Smooth muscle cell (in vitro differentiated cells): ENCODE measurements around the gene SLC12A5. TPM values are rescaled to one million over a fixed set of nuclear protein-coding genes. Genes with fewer than 3 reads are reported as not detected.
A peak's percentile ranks its signal among the peaks of the same experiment; 100 is the strongest.
"Not testable (repeated sequence)": the region's sequence is repeated elsewhere in the genome, so short reads cannot be mapped to it uniquely, and the experiment has no call there.

Source experiments
- DNase-seq: peaks from one replicate; lab custom pipeline; 2025; ENCODE audit not compliant: unreplicated experiment; lab: John Stamatoyannopoulos, UW
- H2AFZ ChIP-seq: fragments of 200-600 bp; sonication (generic); 2 replicates; pipeline ENCODE4 v1.6.0; 2016; ENCODE audit warnings: antibody characterized with exemption, low read depth, mild to moderate bottlenecking
- H3F3A ChIP-seq: fragments of 200-600 bp; sonication (generic); 2 replicates; pipeline ENCODE4 v1.6.0; 2017; ENCODE audit warnings: antibody characterized with exemption, low read depth
- H3K27ac ChIP-seq: fragments of 200-600 bp; sonication (generic); 2 replicates; pipeline ENCODE4 v1.5.1; 2016; ENCODE audit warnings: low read depth, mild to moderate bottlenecking
- H3K27me3 ChIP-seq: fragments of 200-600 bp; sonication (generic); 2 replicates; pipeline ENCODE4 v1.6.1; 2016; ENCODE audit warnings: low read depth, mild to moderate bottlenecking
- H3K36me3 ChIP-seq: fragments of 200-600 bp; sonication (generic); 2 replicates; pipeline ENCODE4 v1.5.1; 2016; ENCODE audit warnings: low read depth
- H3K4me1 ChIP-seq: fragments of 200-600 bp; sonication (generic); 2 replicates; pipeline ENCODE4 v1.5.1; 2016; ENCODE audit warnings: low read depth
- H3K4me2 ChIP-seq: fragments of 200-600 bp; sonication (generic); 2 replicates; pipeline ENCODE4 v1.6.0; 2016; ENCODE audit warnings: mild to moderate bottlenecking
- H3K4me3 ChIP-seq: fragments of 200-600 bp; sonication (generic); 2 replicates; pipeline ENCODE4 v1.5.1; 2016; ENCODE audit warnings: mild to moderate bottlenecking
- H3K79me2 ChIP-seq: fragments of 200-600 bp; sonication (generic); 2 replicates; pipeline ENCODE4 v1.6.0; 2016; ENCODE audit warnings: low read depth, mild to moderate bottlenecking
- H3K9ac ChIP-seq: fragments of 200-600 bp; sonication (generic); 2 replicates; pipeline ENCODE4 v1.6.0; 2016; ENCODE audit warnings: low read depth
- H3K9me3 ChIP-seq: fragments of 200-600 bp; sonication (generic); replicated peaks from 2 replicates; pipeline ENCODE4 v1.5.1; 2016; ENCODE audit warnings: low read depth
- H4K20me1 ChIP-seq: fragments of 200-600 bp; sonication (generic); 2 replicates; pipeline ENCODE4 v1.6.0; 2016; ENCODE audit warnings: low read depth
- WGBS: methylation state at CpG from one replicate; pipeline ENCODE4 v1.1.7; 2016; ENCODE audit warnings: low lambda C conversion rate; 5-methylcytosine and 5-hydroxymethylcytosine counted together
- polyA plus RNA-seq: library from polyadenylated mRNA; unstranded; fragments of >200 nt; fragmentation: Nextera tagmentation; extraction: Ambion mirVana; gene quantifications from 2 replicates; pipeline ENCODE4 v1.2.1, GENCODE V29; 2016
- total RNA-seq: library from RNA; depleted of rRNA; stranded (reverse); fragments of >200 nt; gene quantifications from 2 replicates; pipeline ENCODE4 v1.2.3, GENCODE V29; 2014
- TF ChIP-seq, protein P1 (sequence below): fragments of 200-600 bp; sonication (generic); IDR thresholded peaks from 2 replicates; pipeline ENCODE4 v1.5.1; 2017; ENCODE audit warnings: borderline replicate concordance, mild to moderate bottlenecking, antibody characterized with exemption; ENCODE audit not compliant: insufficient read depth, poor library complexity, severe bottlenecking

The SLC12A5 gene
- total and polyA plus RNA-seq, 2 experiments from 2014 or later = 0.40 to 1.3 TPM

DNA sequence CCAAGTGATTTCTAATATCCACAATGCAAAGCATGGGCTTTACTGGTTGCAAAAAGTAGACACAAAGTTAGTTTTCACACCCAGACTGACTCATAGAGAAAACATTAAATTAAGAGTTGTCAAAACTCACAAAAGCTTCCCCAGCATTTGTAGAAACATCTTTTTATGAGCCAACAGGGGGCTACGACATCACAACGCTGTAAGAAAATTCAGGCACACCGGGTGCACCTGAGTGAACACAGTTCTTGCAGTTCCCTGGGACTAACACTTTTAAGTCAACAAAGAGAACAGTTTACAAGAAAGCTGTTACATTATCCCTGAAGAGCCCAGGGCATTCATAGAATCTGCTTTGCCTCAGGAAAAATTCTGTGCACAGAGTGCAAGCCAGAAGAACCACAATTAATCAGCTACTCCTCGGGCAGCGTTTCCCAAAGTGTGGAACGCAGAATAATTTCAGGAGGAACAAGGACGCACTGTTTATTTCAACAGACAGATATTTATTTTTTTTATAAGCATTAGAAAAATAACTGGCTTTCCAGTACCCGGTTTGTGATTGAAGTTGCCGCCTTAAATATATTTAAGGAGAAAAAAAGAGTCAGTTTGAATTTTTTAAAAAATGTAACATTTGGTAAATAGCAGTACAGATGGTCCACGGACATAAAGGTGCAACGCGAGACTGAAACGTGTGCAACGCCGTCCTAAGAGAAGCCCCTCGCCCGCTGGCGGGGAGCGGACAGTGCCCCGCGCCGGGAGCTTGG is 59.6 kb downstream of the SLC12A5 start:
- H3K27ac ChIP-seq = peak overlapping the region; percentile 93
- DNase-seq = no peak
- peak overlapping the region; percentile 68 for H3K4me3 ChIP-seq
- no peaks in the 10 kb centered on the region for H3K36me3 ChIP-seq
- H3K4me1 ChIP-seq = peaks cover 22% of the 10 kb centered on the region
- H3K9me3 ChIP-seq = no peaks in the 10 kb centered on the region
- TF ChIP-seq, protein P1, sequence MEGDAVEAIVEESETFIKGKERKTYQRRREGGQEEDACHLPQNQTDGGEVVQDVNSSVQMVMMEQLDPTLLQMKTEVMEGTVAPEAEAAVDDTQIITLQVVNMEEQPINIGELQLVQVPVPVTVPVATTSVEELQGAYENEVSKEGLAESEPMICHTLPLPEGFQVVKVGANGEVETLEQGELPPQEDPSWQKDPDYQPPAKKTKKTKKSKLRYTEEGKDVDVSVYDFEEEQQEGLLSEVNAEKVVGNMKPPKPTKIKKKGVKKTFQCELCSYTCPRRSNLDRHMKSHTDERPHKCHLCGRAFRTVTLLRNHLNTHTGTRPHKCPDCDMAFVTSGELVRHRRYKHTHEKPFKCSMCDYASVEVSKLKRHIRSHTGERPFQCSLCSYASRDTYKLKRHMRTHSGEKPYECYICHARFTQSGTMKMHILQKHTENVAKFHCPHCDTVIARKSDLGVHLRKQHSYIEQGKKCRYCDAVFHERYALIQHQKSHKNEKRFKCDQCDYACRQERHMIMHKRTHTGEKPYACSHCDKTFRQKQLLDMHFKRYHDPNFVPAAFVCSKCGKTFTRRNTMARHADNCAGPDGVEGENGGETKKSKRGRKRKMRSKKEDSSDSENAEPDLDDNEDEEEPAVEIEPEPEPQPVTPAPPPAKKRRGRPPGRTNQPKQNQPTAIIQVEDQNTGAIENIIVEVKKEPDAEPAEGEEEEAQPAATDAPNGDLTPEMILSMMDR = no peak
- peaks cover 58% of the 10 kb centered on the region for H4K20me1 ChIP-seq
- peak overlapping the region; percentile 95 for H3K9ac ChIP-seq
- 3% methylated on average over 22 of the region's 22 CpGs for WGBS
- peak overlapping the region; percentile 89 for H3K4me2 ChIP-seq
- H2AFZ ChIP-seq = no peak overlapping the region
- no peaks in the 10 kb centered on the region for H3K27me3 ChIP-seq
- H3F3A ChIP-seq = no peaks in the 10 kb centered on the region
- H3K79me2 ChIP-seq = peaks cover 54% of the 10 kb centered on the region

DNA sequence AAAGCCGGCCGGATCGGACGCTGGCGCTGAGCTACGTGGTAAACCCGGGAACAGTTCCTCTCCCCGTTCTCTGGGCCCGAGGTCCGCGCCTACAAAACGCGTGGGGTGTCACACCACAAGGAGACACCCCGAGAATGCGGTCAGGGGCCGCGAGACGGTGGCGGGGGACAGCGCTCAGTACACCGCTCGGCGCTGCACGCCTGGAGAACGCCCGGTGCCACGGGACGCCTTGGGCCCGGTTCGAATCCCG is 60.1 kb downstream of the SLC12A5 start:
- no peak for DNase-seq
- Histone ChIP-seq H4K20me1 (peaks cover 52% of the 10 kb centered on the region), H3F3A (no peaks in the 10 kb centered on the region), H3K27ac (peak overlapping the region; percentile 93), H3K4me2 (peak overlapping the region; percentile 89), H3K4me1 (peaks cover 22% of the 10 kb centered on the region), H3K27me3 (no peaks in the 10 kb centered on the region), H3K4me3 (peak overlapping the region; percentile 68), H2AFZ (peak overlapping the region; percentile 56), H3K79me2 (peaks cover 49% of the 10 kb centered on the region), H3K36me3 (no peaks in the 10 kb centered on the region), H3K9me3 (no peaks in the 10 kb centered on the region), H3K9ac (peak overlapping the region; percentile 95)
- under 1% methylated on average over 31 of the region's 31 CpGs for WGBS
- TF ChIP-seq, protein P1 = no peak

DNA sequence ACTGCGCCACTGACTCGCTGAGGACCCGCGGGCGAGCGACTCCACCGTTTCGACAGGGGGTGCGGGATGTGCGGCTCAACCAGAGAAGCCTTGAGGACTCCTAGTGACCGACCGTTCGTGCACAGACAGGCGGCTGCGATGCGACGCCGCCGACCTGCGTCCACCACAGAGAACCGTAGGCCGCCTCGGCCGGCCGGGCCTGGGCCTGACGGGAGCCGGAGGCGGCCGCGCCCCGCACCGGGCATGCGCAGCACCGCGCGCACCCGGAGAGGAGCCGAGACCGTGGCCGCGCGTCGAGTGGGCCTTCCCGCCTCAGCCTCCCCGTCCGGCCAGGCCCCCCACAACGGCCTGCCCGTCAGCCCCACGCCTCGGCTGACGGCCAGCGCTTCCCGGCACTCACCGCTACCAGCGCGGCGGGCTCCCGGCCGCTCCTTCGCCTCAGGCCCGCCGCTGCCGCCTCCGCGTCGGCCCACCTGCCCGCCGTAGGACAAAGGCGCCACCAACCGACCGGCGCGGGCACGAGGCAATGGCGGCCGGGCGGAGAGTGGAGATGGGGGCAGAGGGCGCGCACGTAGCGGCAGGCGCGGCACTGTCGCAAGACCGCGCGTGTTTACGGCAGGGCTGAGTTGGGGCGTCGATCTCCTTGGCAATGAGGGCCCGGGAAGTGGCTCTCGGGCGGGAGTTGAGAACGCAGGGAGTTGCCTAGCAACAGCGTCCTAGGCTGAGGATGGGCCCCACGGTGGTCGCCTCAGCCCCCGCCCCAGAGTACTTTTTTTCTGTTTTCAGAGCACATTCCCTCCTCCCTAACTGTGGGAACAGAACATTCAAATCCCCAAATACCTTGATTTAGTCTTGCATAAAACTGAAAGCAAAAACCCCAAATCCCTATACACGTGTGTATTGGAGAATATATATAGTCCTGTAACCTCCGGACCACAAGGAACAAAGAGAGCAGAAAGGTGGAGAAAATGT is 60.7 kb downstream of the SLC12A5 start, which contains the start of gene NCOA5:
Gene NCOA5 (minus strand): TSS at position 546 of the 972 bp plus-strand sequence. CDS start 10,538 bp downstream, outside the sequence.
- H3K79me2 ChIP-seq = peaks cover 43% of the 10 kb centered on the region
- peak within 1 kb of the TSS; percentile 68 for H3K4me3 ChIP-seq
- H3K27me3 ChIP-seq = no peaks in the 10 kb centered on the region
- no peaks in the 10 kb centered on the region for H3K9me3 ChIP-seq
- peak within 1 kb of the TSS; percentile 89 for H3K4me2 ChIP-seq
- peak within 1 kb of the TSS; percentile 93 for H3K27ac ChIP-seq
- peak; percentile 87 for DNase-seq
- H2AFZ ChIP-seq = peak within 1 kb of the TSS; percentile 73
- H3K9ac ChIP-seq = peak within 1 kb of the TSS; percentile 95
- 1% methylated on average over 69 of the region's 100 CpGs for WGBS
- H3K36me3 ChIP-seq = no peaks in the 10 kb centered on the region
- TF ChIP-seq, protein P1 = peak; percentile 21
- peaks cover 46% of the 10 kb centered on the region for H4K20me1 ChIP-seq
- H3F3A ChIP-seq = no peaks in the 10 kb centered on the region
- H3K4me1 ChIP-seq = peaks cover 22% of the 10 kb centered on the region

DNA sequence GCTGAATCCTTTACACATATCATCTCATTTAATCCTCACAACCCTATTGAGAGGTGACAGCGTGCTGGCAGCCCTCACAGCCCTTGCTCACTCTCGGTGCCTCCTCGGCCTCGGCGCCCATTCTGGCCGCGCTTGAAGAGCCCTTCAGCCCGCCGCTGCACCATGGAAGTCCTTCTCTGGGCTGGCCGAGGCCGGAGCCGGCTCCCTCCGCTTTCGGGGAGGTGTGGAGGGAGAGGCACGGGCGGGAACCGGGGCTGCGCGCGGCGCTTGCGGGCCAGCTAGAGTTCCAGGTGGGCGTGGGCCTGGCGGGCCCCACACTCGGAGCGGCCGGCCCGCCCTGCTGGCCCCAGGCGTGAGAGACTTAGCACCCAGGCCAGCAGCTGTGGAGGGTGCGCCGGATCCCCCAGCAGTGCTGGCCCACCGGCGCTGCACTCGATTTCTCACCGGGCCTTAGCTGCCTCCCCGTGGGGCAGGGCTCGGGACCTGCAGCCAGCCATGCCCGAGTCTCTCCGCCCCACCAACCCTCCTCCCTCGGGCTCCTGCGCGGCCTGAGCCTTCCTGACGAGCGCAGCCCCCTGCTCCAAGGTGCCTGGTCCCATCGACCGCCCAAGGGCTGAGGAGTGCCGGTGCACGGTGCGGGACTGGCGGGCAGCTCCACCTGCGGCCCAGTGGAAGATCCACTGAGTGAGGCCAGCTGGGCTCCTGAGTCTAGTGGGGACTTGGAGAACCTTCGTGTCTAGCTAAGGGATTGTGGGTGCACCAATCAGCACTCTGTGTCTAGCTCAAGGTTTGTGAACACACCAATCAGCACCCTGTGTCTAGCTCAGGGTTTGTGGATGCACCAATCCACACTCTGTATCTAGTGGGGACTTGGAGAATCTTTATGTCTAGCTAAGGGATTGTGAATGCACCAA is 62.9 kb downstream of the SLC12A5 start:
- Histone ChIP-seq H2AFZ (peak overlapping the region; percentile 17), H3K4me1 (peaks cover 12% of the 10 kb centered on the region), H4K20me1 (peaks cover 25% of the 10 kb centered on the region), H3K79me2 (peaks cover 21% of the 10 kb centered on the region), H3K4me2 (peak overlapping the region; percentile 48)
- DNase-seq, H3K36me3 ChIP-seq, H3K9ac ChIP-seq, H3K4me3 ChIP-seq, H3K9me3 ChIP-seq, H3F3A ChIP-seq, H3K27ac ChIP-seq, H3K27me3 ChIP-seq: not testable (repeated sequence)
- WGBS = 47% methylated on average over 46 of the region's 52 CpGs
